CD4-positive, alpha-beta T cell (primary cell): ENCODE data around the gene HERC6. TPM values are rescaled to one million over a fixed set of nuclear protein-coding genes. Genes with fewer than 3 reads are reported as not detected.

Source experiments
- ATAC-seq: fragments of 200-7000 bp; cut with Tn5 transposase; one replicate; pipeline ENCODE4 v1.10.0; 2022; ENCODE audit warnings: mild to moderate bottlenecking; ENCODE audit not compliant: poor library complexity
- CTCF ChIA-PET: fragments of 350-600 bp; sonication (Branson Sonifier 250); formaldehyde crosslinking; loops from one replicate; lab custom pipeline; 2021; ENCODE audit warnings: antibody characterized with exemption, inconsistent platforms; lab: Charles Lee
- POLR2A ChIA-PET: fragments of 350-600 bp; sonication (Branson Sonifier 250); formaldehyde crosslinking; loops from one replicate; lab custom pipeline; 2021; ENCODE audit warnings: antibody characterized with exemption, inconsistent platforms; lab: Charles Lee
- DNase-seq, 14 experiments: peaks; one replicate each; pipeline ENCODE4 v3.0.0-alpha.2; 2013 to 2020; ENCODE audit warnings: mixed read lengths in 2 of 14
- H3K27ac ChIP-seq, 2 donors: one replicate each; pipeline versions ENCODE4 v1.5.1 to v1.7.0; 2013; ENCODE audit warnings: low read length in 2 of 2, low read depth in 1 of 2, mild to moderate bottlenecking in 1 of 2
- H3K27me3 ChIP-seq, 2 experiments: 1 replicate in 1 of 2; 2 replicates in 1 of 2; pipeline versions ENCODE4 v1.6.1 to v1.7.0; 2013; ENCODE audit warnings: low read length in 2 of 2, control low read depth in 1 of 2, mild to moderate bottlenecking in 1 of 2, moderate library complexity in 1 of 2; ENCODE audit not compliant: insufficient read depth in 2 of 2, control insufficient read depth in 1 of 2
- H3K36me3 ChIP-seq: one replicate; pipeline ENCODE4 v1.6.1; 2013; ENCODE audit warnings: low read length, control low read depth; ENCODE audit not compliant: insufficient read depth
- H3K4me1 ChIP-seq: one replicate; pipeline ENCODE4 v1.6.1; 2013; ENCODE audit warnings: low read length, control low read depth; ENCODE audit not compliant: insufficient read depth
- H3K4me3 ChIP-seq: one replicate; pipeline ENCODE4 v1.5.1; 2013; ENCODE audit warnings: mild to moderate bottlenecking, low read length, moderate library complexity
- H3K9me3 ChIP-seq, 2 experiments: 1 replicate in 1 of 2; 2 replicates in 1 of 2; pipeline versions ENCODE4 v1.6.1 to v1.7.0; 2013; ENCODE audit warnings: low read length in 2 of 2, mild to moderate bottlenecking in 2 of 2, control low read depth in 1 of 2, moderate library complexity in 1 of 2; ENCODE audit not compliant: control insufficient read depth in 1 of 2, insufficient read depth in 1 of 2
- H3K27ac Mint-ChIP-seq: one replicate; pipeline ENCODE4 v1.8.0; 2020; ENCODE audit warnings: mixed read lengths
- H3K27me3 Mint-ChIP-seq: one replicate; pipeline ENCODE4 v1.8.0; 2021; ENCODE audit warnings: mixed read lengths
- H3K36me3 Mint-ChIP-seq: one replicate; pipeline ENCODE4 v1.8.0; 2021; ENCODE audit warnings: low read depth, mixed read lengths
- H3K4me1 Mint-ChIP-seq: one replicate; pipeline ENCODE4 v1.8.0; 2021; ENCODE audit warnings: low read depth, mixed read lengths
- H3K4me3 Mint-ChIP-seq: one replicate; pipeline ENCODE4 v1.8.0; 2020; ENCODE audit warnings: mild to moderate bottlenecking, mixed read lengths
- H3K9me3 Mint-ChIP-seq: one replicate; pipeline ENCODE4 v1.8.0; 2020; ENCODE audit warnings: mixed read lengths
- intact Hi-C, 2 experiments: fragments of 100-400 bp; cut with DNase I in 1 of 2; cut with micrococcal nuclease in 1 of 2; formaldehyde crosslinking; loops; one replicate each; pipeline versions ENCODE4 v1.15.1 to v1.9.0; 2023 to 2025; cut with DNase I, micrococcal nuclease
- total RNA-seq, 174 experiments: library from RNA in 2 of 174; stranded (reverse) in 2 of 174; gene quantifications; one replicate each; pipeline ENCODE4 v1.2.3 and lab custom pipeline; 2021 to 2026
- TF ChIP-seq, protein P1 (sequence below): fragments of 200-600 bp; IDR thresholded peaks from one replicate; pipeline ENCODE4 v1.8.0; 2022; ENCODE audit warnings: antibody characterized with exemption, mild to moderate bottlenecking

HERC6 gene
- total RNA-seq, 2 experiments from 2014 or later = 9.5 to 10.6 TPM

DNA sequence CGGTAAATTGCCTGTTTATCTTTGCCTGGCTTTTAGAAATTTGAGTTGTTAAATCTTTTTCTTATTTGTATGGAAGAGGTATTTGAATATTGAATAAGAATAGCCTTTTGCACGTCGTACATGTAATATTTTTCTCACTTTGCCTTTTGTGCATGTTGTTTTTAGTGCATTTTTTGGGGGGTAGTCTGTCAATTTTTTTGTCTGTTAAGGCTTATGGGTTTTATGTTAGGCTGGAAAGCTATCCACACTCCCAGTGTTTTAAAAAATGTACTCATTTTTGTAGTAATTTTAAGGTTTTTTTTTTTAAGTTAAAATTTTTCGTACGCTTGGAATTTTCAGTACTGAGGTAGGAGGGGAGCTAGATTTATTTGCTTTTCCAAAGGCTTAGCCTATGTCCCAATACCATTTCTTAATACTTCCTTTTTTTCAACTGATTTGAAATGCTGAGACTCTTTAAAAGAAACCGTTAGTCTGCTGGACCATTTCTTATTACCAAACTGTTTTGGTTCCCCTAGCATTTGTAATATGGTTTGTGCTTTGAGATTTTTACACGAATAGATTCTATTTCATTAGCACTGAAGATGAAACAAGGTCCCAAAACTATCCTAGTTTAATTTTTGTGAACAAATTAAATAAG lies 79.6 kb downstream of the HERC6 start:
- peak overlapping the region; percentile 71 for H3K27ac Mint-ChIP-seq
- peaks cover 49% of the 10 kb centered on the region for H3K4me1 Mint-ChIP-seq
- peak overlapping the region; percentile 96 for H3K4me3 Mint-ChIP-seq
- ChIA-PET CTCF (no interaction called here), POLR2A (interaction anchor here (0.7 to 4.6 kb wide), 9 partner anchors 10 to 175 kb away, joined by 3 to 155 read pairs (median 14); partner anchors contain the start of genes HERC3, HERC6 and PPM1K)
- no peaks in the 10 kb centered on the region for H3K27me3 Mint-ChIP-seq
- TF ChIP-seq, protein P1, sequence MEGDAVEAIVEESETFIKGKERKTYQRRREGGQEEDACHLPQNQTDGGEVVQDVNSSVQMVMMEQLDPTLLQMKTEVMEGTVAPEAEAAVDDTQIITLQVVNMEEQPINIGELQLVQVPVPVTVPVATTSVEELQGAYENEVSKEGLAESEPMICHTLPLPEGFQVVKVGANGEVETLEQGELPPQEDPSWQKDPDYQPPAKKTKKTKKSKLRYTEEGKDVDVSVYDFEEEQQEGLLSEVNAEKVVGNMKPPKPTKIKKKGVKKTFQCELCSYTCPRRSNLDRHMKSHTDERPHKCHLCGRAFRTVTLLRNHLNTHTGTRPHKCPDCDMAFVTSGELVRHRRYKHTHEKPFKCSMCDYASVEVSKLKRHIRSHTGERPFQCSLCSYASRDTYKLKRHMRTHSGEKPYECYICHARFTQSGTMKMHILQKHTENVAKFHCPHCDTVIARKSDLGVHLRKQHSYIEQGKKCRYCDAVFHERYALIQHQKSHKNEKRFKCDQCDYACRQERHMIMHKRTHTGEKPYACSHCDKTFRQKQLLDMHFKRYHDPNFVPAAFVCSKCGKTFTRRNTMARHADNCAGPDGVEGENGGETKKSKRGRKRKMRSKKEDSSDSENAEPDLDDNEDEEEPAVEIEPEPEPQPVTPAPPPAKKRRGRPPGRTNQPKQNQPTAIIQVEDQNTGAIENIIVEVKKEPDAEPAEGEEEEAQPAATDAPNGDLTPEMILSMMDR = no peak
- Histone ChIP-seq H3K9me3 (no peaks in the 10 kb centered on the region), H3K4me1 (peaks cover 20% of the 10 kb centered on the region), H3K4me3 (peak overlapping the region; percentile 85), H3K36me3 (peaks cover under 1% of the 10 kb centered on the region), H3K27me3 (no peaks in the 10 kb centered on the region), H3K27ac (no peak overlapping the region)
- intact Hi-C loops = loop anchor here (5.0 to 10.0 kb wide), 3 partner anchors 64 to 1523 kb away; partner anchors contain the start of genes AFF1 (in 1 of the 2), HERC3 (in 1 of the 2) and PYURF (in 1 of the 2)
- DNase-seq (peak in 1 of 14 experiments; percentile 5), ATAC-seq (no peak)
- H3K9me3 Mint-ChIP-seq = no peaks in the 10 kb centered on the region
- H3K36me3 Mint-ChIP-seq = peaks cover 30% of the 10 kb centered on the region

DNA sequence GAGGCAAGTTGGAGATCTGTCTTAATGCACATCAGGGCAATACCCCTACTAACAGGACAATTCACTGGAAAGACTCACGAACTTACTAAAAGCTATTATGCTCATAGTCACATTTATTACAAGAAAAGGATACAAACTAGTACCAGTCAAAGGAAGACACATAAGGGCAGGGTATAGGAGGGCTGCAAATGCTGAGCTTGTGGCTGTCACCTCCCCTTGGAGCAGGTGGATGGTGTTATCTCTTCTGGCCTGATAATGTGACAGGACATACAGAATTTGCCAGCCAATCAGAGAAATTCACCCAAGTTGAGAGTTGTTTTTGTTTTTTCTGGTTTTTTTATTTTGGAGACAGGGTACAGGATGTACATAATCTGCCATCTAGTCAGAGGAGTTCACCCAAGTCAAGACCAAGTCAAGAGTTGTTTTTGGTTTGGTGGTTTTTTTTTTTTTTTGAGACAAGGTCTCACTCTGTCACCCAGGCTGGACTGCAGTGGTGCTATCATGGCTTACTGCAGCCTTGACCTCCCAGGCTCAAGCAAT lies 87.1 kb downstream of the HERC6 start:
- H3K9me3 Mint-ChIP-seq = no peaks in the 10 kb centered on the region
- peak; percentile 21 for ATAC-seq
- H3K9me3 ChIP-seq = no peaks in the 10 kb centered on the region
- intact Hi-C loops = loop anchor here in 1 of 2 experiments (10.0 kb wide), 1 partner anchor 649 kb away; the partner anchor contains the start of gene TIGD2
- H3K4me3 ChIP-seq = no peak overlapping the region
- no peaks in the 10 kb centered on the region for H3K27me3 Mint-ChIP-seq
- ChIA-PET POLR2A (interaction anchor here (1.4 kb wide), 1 partner anchor 9 kb away, joined by 9 read pairs; the partner anchor contains the start of gene HERC5), CTCF (no interaction called here)
- H3K36me3 ChIP-seq = peaks cover 33% of the 10 kb centered on the region
- peaks cover 73% of the 10 kb centered on the region for H3K36me3 Mint-ChIP-seq
- H3K27ac ChIP-seq = no peak overlapping the region
- no peaks in the 10 kb centered on the region for H3K27me3 ChIP-seq
- no peak overlapping the region for H3K27ac Mint-ChIP-seq
- TF ChIP-seq, protein P1 = no peak
- H3K4me3 Mint-ChIP-seq = no peak overlapping the region
- DNase-seq = peak in 1 of 14 experiments; percentile 28
- H3K4me1 ChIP-seq = peaks cover 2% of the 10 kb centered on the region
- H3K4me1 Mint-ChIP-seq = peaks cover 19% of the 10 kb centered on the region

DNA sequence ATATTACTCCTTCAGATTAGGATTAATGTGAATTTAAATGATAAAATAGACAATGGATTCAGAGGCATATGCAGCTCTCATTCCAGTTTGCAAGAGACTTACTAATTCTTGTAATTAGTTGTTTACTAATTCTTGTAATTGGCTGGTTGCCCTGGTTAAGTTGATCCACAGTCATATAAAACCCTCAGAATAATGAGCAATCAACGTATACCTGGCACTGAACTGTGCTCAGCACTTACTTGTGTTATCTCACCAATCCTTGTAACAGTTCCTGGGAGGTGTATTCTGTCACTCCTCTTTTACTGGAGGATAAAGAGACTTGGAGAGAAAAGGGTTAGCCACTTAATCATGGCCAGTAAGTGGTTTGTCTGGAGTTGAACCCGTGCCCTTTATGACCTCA lies 88.7 kb downstream of the HERC6 start:
- intact Hi-C loops = loop anchor here in 1 of 2 experiments (10.0 kb wide), 1 partner anchor 647 kb away; the partner anchor contains the start of gene TIGD2
- TF ChIP-seq, protein P1 = no peak
- Histone ChIP-seq H3K36me3 (peaks cover 35% of the 10 kb centered on the region), H3K27me3 (no peaks in the 10 kb centered on the region), H3K4me3 (no peak overlapping the region), H3K4me1 (peaks cover 2% of the 10 kb centered on the region), H3K9me3 (no peaks in the 10 kb centered on the region), H3K27ac (no peak overlapping the region)
- H3K4me1 Mint-ChIP-seq = peaks cover 7% of the 10 kb centered on the region
- ATAC-seq (no peak), DNase-seq (no peak)
- H3K4me3 Mint-ChIP-seq = no peak overlapping the region
- no peaks in the 10 kb centered on the region for H3K9me3 Mint-ChIP-seq
- peaks cover 84% of the 10 kb centered on the region for H3K36me3 Mint-ChIP-seq
- ChIA-PET POLR2A (interaction anchor here (1.3 kb wide), 1 partner anchor 183 kb away, joined by 3 read pairs; the partner anchor contains the start of gene PPM1K), CTCF (no interaction called here)
- no peak overlapping the region for H3K27ac Mint-ChIP-seq
- no peaks in the 10 kb centered on the region for H3K27me3 Mint-ChIP-seq
